Right lobe of liver (tissue), 6 donors: ENCODE data around the gene ANAPC5. TPM values are rescaled to one million over a fixed set of nuclear protein-coding genes. Genes with fewer than 3 reads are reported as not detected.

Experiments
- ATAC-seq, 4 donors: fragments of 200-7000 bp; cut with Tn5 transposase; one replicate each; pipeline ENCODE4 v1.9.1; 2020; ENCODE audit warnings: mild to moderate bottlenecking in 4 of 4, moderate library complexity in 4 of 4
- DNase-seq, 3 donors: peaks; one replicate each; pipeline ENCODE4 v3.0.0-alpha.2; 2020
- H3K27ac ChIP-seq, 3 donors: fragments of 200-600 bp; one replicate each; pipeline ENCODE4 v1.8.0; 2022
- H3K27me3 ChIP-seq, 2 donors: fragments of 200-600 bp; one replicate each; pipeline ENCODE4 v1.8.0; 2022
- H3K36me3 ChIP-seq, 4 donors: fragments of 200-600 bp; sonication (generic) in 1 of 4; one replicate each; pipeline versions ENCODE4 v1.5.1 to v1.8.0; 2017 to 2022; ENCODE audit warnings: control low read depth in 1 of 4
- H3K4me1 ChIP-seq, 4 donors: fragments of 200-600 bp; sonication (generic) in 1 of 4; one replicate each; pipeline versions ENCODE4 v1.5.1 to v1.8.0; 2017 to 2022; ENCODE audit warnings: control low read depth in 1 of 4
- H3K4me3 ChIP-seq, 3 donors: fragments of 200-600 bp; one replicate each; pipeline ENCODE4 v1.8.0; 2022
- H3K9me3 ChIP-seq, 4 donors: fragments of 200-600 bp; sonication (generic) in 1 of 4; one replicate each; pipeline versions ENCODE4 v1.5.1 to v1.8.0; 2017 to 2022; ENCODE audit warnings: control low read depth in 1 of 4
- CTCF ChIP-seq, 4 donors: fragments of 200-600 bp in 3 of 4; fragments of 450-650 bp in 1 of 4; IDR thresholded peaks; one replicate each; pipeline versions ENCODE4 v1.5.1 to v1.8.0; 2016 to 2022; ENCODE audit warnings: antibody characterized with exemption in 4 of 4, mild to moderate bottlenecking in 2 of 4
- POLR2A ChIP-seq: fragments of 450-650 bp; IDR thresholded peaks from one replicate; pipeline ENCODE4 v1.6.1; 2017; ENCODE audit warnings: antibody characterized with exemption, mild to moderate bottlenecking
- WGBS: methylation state at CpG from one replicate; pipeline ENCODE4 v1.1.6; 2018; ENCODE audit warnings: low coverage, low lambda C conversion rate; ENCODE audit not compliant: insufficient coverage; ENCODE audit errors: missing lambda C conversion rate; 5-methylcytosine and 5-hydroxymethylcytosine counted together
- intact Hi-C, 2 donors: fragments of 100-400 bp; cut with DNase I; formaldehyde crosslinking; loops; one replicate each; pipeline versions ENCODE4 v1.11.2 to v1.14.1; 2022
- total RNA-seq, 6 experiments: library from RNA; depleted of rRNA in 2 of 6; stranded (reverse); fragments of >200 nt in 2 of 6; fragmentation: NEBNext Ultra II Directional in 3 of 6; extraction: Animal tissue kit (Norgen Biotek cat#: 25700) in 3 of 6; gene quantifications; one replicate each; pipeline versions ENCODE4 v1.1.0 to v1.2.4, GENCODE V29; 2016 to 2023
- donor health status: DM: no; HTN: yes; CAD: no.
- donor health status: DM: no; HTN: no; CAD: no.
- donor health status: DM: no; HTN: no; CAD: no.
- donor health status: DM: no; HTN: yes; CAD: no.
- donor health status: DM: no; HTN: yes; CAD: no.

The ANAPC5 gene
- total RNA-seq, 6 experiments from 2014 or later: 40.7 to 68.8 (median 49.8) TPM

GRCh38 chr12:121352682-121353018, 439 bp upstream of the ANAPC5 start:
- 1% methylated on average over 11 of the region's 12 CpGs for WGBS
- no peaks in the 10 kb centered on the region for H3K27me3 ChIP-seq
- no peaks in the 10 kb centered on the region for H3K9me3 ChIP-seq
- no peaks in the 10 kb centered on the region for H3K36me3 ChIP-seq
- peaks cover 0 to 11% (median 3%) of the 10 kb centered on the region in 4 donors for H3K4me1 ChIP-seq
- ATAC-seq (peak; percentile 47 to 73 (median 59)), DNase-seq (no peak)
- peak overlapping the region in 1 of 3 donors; percentile 47 for H3K27ac ChIP-seq
- intact Hi-C loops: loop anchor here in 1 of 2 donors (10.0 kb wide), 1 partner anchor 82 kb away; no protein-coding TSS in a partner anchor
- peak overlapping the region; percentile 31 to 99 (median 95) for H3K4me3 ChIP-seq
- no peak for TF ChIP-seq CTCF (IDR thresholded peaks at IDR 0.05)
- TF ChIP-seq POLR2A: no peak

GRCh38 chr12:121346747-121347146, 5.5 kb downstream of the ANAPC5 start:
- Histone ChIP-seq H3K4me1 (peaks cover 0 to 6% (median 3%) of the 10 kb centered on the region in 4 donors), H3K27ac (no peak overlapping the region), H3K27me3 (no peaks in the 10 kb centered on the region), H3K36me3 (peaks cover 0 to 54% (median 31%) of the 10 kb centered on the region in 4 donors), H3K9me3 (no peaks in the 10 kb centered on the region), H3K4me3 (no peak overlapping the region)
- no peak for ATAC-seq
- intact Hi-C loops: no loop called here
- TF ChIP-seq POLR2A (no peak), CTCF (IDR thresholded peaks at IDR 0.05) (no peak)
- DNase-seq: no peak
- 60% methylated on average over 2 of the region's 2 CpGs for WGBS

DNA sequence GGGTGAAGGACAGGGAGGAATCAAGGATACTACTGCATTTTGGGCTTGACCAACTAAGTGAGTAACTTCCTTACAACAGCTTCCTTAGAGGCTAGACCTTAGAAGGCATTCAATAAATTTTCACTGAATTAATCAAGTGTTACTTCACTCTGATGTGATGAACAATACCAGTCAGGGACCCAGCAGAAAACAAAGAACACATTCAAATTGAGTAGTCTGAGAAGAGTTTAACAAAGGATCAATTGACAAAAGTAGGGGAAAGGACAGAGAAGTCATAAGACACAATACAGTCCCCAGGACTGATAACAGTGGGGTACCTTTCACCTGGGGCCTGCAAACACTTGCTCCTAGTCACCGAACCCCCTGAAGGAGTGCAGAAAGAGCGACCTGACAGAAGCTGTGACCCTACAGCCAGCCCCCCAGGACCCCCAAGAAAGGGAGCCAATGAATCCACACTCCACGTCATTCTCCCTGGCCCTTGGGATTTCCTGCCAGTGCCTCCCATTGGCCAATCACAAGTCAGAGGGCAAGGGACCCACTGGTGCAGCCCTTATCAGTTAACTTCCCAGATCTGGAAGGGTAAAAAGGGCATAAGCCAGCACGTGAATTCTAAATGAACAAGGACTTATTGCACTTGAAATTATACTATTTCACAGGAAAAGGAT, 6.9 kb downstream of the ANAPC5 start:
- TF ChIP-seq POLR2A (no peak), CTCF (IDR thresholded peaks at IDR 0.05) (no peak)
- 51% methylated on average over 2 of the region's 4 CpGs for WGBS
- Histone ChIP-seq H3K27ac (no peak overlapping the region), H3K9me3 (no peaks in the 10 kb centered on the region), H3K4me3 (no peak overlapping the region), H3K36me3 (peaks cover 0 to 57% (median 33%) of the 10 kb centered on the region in 4 donors), H3K27me3 (no peaks in the 10 kb centered on the region), H3K4me1 (no peaks in the 10 kb centered on the region)
- intact Hi-C loops: no loop called here
- DNase-seq: no peak
- ATAC-seq: no peak

GRCh38 chr12:121344506-121344905, 7.7 kb downstream of the ANAPC5 start:
- no peak for DNase-seq
- H3K27me3 ChIP-seq: no peaks in the 10 kb centered on the region
- H3K36me3 ChIP-seq: peaks cover 0 to 57% (median 33%) of the 10 kb centered on the region in 4 donors
- no peak overlapping the region for H3K27ac ChIP-seq
- ATAC-seq: no peak
- H3K4me1 ChIP-seq: no peaks in the 10 kb centered on the region
- H3K9me3 ChIP-seq: no peaks in the 10 kb centered on the region
- no peak overlapping the region for H3K4me3 ChIP-seq
- intact Hi-C loops: no loop called here
- TF ChIP-seq CTCF (IDR thresholded peaks at IDR 0.05) (no peak), POLR2A (no peak)
- 95% methylated on average over 3 of the region's 3 CpGs for WGBS
